ENCODE results near the gene METTL8. TPM values are rescaled to one million over a fixed set of nuclear protein-coding genes. Genes with fewer than 3 reads are reported as not detected.

METTL8 gene
- total and polyA plus RNA-seq, 2 of the 13 experiments (the other 11 are each of a cell fraction or from before 2014, with no cell fraction given) = 18.6 to 68.2 TPM

DNA sequence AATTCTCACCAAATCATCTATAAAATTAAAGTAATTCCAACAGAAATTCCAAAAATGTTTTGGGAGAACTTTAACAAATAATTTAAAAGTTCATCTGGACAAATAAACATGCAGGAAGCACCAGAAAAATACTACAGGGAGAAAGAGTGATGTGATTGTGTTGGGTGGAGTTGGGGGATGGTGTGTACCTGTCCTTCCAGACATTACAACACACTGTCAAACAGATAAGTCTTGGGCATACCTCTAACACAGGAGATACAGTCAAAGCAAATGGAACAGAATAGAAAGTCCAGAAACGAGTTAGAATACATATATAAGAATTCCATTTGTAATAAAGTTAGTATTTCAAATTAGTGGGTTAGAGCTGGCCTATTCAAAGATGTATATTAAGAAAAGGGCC is 22.6 kb downstream of the METTL8 start:
- no peaks in the 10 kb centered on the region for H3K27me3 ChIP-seq (ENCODE audit: control insufficient read depth in 1 of 2, insufficient read depth in 2 of 2, low read length in 2 of 2)
- peaks cover 5% of the 10 kb centered on the region; the same call in 1 of the 2 replicates for H4K20me1 ChIP-seq (ENCODE audit: insufficient read depth, low read length)
- intact Hi-C loops (cut with micrococcal nuclease; ENCODE audit: unreplicated experiment) = loop anchor here (10.0 kb wide), 3 partner anchors 146 to 356 kb away; no protein-coding TSS in a partner anchor
- H3K9me3 ChIP-seq (ENCODE audit: low read length) = no peaks in the 10 kb centered on the region
- CTCF ChIA-PET (ENCODE audit: low intra/inter-chr PET ratio, low total read pairs) = no interaction called here
- H3K9ac ChIP-seq (ENCODE audit: insufficient read depth, low read depth, low read length) = no peak overlapping the region
- no peak overlapping the region for H2AFZ ChIP-seq (ENCODE audit: low read length)
- POLR2A ChIA-PET = interaction anchor here (0.7 kb wide), 1 partner anchor 437 kb away, joined by 3 read pairs; no protein-coding TSS in a partner anchor
- BruUV-seq (replicated peaks) = no TSS peak
- H3K79me2 ChIP-seq (ENCODE audit: insufficient read depth, low read length) = peaks cover 54% of the 10 kb centered on the region
- H3K4me2 ChIP-seq (ENCODE audit: low read depth, low read length) = no peak overlapping the region
- 30% methylated on average over 1 of the region's 1 CpG for WGBS (ENCODE audit: low lambda C conversion rate)
- H3K27ac ChIP-seq (ENCODE audit: extremely low read length, insufficient read depth, low read length) = no peak overlapping the region
- in situ Hi-C loops (cut with HindIII; ENCODE audit: extremely low pct_ligation_motif_present, low pct_unique_long_range_greater_than_20kb) = no loop called here
- no peak for TF ChIP-seq ZNF773 (CRISPR knock-in tag; IDR thresholded peaks at IDR 0.05; ENCODE audit: borderline replicate concordance)
- TF ChIP-seq, protein P1, sequence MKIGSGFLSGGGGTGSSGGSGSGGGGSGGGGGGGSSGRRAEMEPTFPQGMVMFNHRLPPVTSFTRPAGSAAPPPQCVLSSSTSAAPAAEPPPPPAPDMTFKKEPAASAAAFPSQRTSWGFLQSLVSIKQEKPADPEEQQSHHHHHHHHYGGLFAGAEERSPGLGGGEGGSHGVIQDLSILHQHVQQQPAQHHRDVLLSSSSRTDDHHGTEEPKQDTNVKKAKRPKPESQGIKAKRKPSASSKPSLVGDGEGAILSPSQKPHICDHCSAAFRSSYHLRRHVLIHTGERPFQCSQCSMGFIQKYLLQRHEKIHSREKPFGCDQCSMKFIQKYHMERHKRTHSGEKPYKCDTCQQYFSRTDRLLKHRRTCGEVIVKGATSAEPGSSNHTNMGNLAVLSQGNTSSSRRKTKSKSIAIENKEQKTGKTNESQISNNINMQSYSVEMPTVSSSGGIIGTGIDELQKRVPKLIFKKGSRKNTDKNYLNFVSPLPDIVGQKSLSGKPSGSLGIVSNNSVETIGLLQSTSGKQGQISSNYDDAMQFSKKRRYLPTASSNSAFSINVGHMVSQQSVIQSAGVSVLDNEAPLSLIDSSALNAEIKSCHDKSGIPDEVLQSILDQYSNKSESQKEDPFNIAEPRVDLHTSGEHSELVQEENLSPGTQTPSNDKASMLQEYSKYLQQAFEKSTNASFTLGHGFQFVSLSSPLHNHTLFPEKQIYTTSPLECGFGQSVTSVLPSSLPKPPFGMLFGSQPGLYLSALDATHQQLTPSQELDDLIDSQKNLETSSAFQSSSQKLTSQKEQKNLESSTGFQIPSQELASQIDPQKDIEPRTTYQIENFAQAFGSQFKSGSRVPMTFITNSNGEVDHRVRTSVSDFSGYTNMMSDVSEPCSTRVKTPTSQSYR (CRISPR knock-in tag; IDR thresholded peaks at IDR 0.05; ENCODE audit: borderline replicate concordance) = peak; percentile 64; the same call in 1 of the 2 replicates
- TF ChIP-seq SOX5 (CRISPR knock-in tag; IDR thresholded peaks at IDR 0.05; ENCODE audit: borderline replicate concordance) = no peak
- H3K4me1 ChIP-seq (ENCODE audit: insufficient read depth, low read length) = peaks cover 8% of the 10 kb centered on the region
- DNase-seq (ENCODE audit: low spot score) = no peak
- ATAC-seq = no peak
- no peak overlapping the region for H3K4me3 ChIP-seq (replicated peaks in 1 of 3; ENCODE audit: insufficient read depth in 1 of 3, low read depth in 2 of 3, low read length in 3 of 3)
- H3K36me3 ChIP-seq (replicated peaks in 1 of 2; ENCODE audit: control insufficient read depth in 1 of 2, insufficient read depth in 2 of 2, low read length in 2 of 2) = no peaks in the 10 kb centered on the region; a peak in 3 of 5 replicates
- no peak for FAIRE-seq

DNA sequence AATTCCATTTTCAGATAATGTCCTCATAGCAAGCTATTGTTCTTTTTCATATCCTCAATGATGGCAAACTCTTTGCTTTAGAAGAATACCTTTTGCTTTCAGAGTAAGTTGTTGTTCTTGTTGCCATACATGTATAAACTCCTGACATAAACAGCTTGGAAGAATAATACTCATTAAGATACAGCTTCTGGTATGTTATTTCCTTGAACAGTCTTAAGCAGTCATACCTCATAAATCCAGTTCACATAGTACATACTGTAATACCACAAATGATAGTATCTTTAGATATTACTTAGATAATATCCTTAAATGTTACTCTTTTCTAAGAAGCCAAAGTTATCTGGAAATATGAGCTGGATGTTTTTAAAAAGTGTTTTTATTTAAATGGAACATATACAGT is 23.2 kb downstream of the METTL8 start:
- Histone ChIP-seq H4K20me1 (ENCODE audit: insufficient read depth, low read length) (peaks cover 1% of the 10 kb centered on the region; the same call in 1 of the 2 replicates), H3K4me1 (ENCODE audit: insufficient read depth, low read length) (peaks cover 2% of the 10 kb centered on the region), H3K27me3 (ENCODE audit: control insufficient read depth in 1 of 2, insufficient read depth in 2 of 2, low read length in 2 of 2) (no peaks in the 10 kb centered on the region), H3K9ac (ENCODE audit: insufficient read depth, low read depth, low read length) (no peak overlapping the region), H3K4me3 (replicated peaks in 1 of 3; ENCODE audit: insufficient read depth in 1 of 3, low read depth in 2 of 3, low read length in 3 of 3) (no peak overlapping the region), H3K9me3 (ENCODE audit: low read length) (no peaks in the 10 kb centered on the region), H3K36me3 (replicated peaks in 1 of 2; ENCODE audit: control insufficient read depth in 1 of 2, insufficient read depth in 2 of 2, low read length in 2 of 2) (no peaks in the 10 kb centered on the region; a peak in 3 of 5 replicates), H3K27ac (ENCODE audit: extremely low read length, insufficient read depth, low read length) (no peak overlapping the region), H3K4me2 (ENCODE audit: low read depth, low read length) (no peak overlapping the region), H2AFZ (ENCODE audit: low read length) (no peak overlapping the region), H3K79me2 (ENCODE audit: insufficient read depth, low read length) (peaks cover 54% of the 10 kb centered on the region)
- FAIRE-seq (no peak), DNase-seq (ENCODE audit: low spot score) (no peak), ATAC-seq (no peak)
- TF ChIP-seq RBFOX2 (IDR thresholded peaks at IDR 0.05; ENCODE audit: low read depth, low read length) (no peak), NONO (IDR thresholded peaks at IDR 0.05) (no peak), NONO (CRISPR knock-in tag; conservative IDR thresholded peaks at IDR 0.05) (no peak), HES4 (CRISPR knock-in tag; IDR thresholded peaks at IDR 0.05; ENCODE audit: borderline replicate concordance) (no peak), GABPB1 (CRISPR knock-in tag; IDR thresholded peaks at IDR 0.05) (no peak), FOSL1 (CRISPR knock-in tag; IDR thresholded peaks at IDR 0.05; ENCODE audit: borderline replicate concordance) (no peak), ZBTB7A (CRISPR knock-in tag; IDR thresholded peaks at IDR 0.05) (no peak), NFRKB (IDR thresholded peaks at IDR 0.05) (no peak), TAF1 (CRISPR knock-in tag; IDR thresholded peaks at IDR 0.05) (no peak)
- TF ChIP-seq, protein P2, sequence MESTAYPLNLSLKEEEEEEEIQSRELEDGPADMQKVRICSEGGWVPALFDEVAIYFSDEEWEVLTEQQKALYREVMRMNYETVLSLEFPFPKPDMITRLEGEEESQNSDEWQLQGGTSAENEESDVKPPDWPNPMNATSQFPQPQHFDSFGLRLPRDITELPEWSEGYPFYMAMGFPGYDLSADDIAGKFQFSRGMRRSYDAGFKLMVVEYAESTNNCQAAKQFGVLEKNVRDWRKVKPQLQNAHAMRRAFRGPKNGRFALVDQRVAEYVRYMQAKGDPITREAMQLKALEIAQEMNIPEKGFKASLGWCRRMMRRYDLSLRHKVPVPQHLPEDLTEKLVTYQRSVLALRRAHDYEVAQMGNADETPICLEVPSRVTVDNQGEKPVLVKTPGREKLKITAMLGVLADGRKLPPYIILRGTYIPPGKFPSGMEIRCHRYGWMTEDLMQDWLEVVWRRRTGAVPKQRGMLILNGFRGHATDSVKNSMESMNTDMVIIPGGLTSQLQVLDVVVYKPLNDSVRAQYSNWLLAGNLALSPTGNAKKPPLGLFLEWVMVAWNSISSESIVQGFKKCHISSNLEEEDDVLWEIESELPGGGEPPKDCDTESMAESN (CRISPR knock-in tag; conservative IDR thresholded peaks at IDR 0.05) = no peak
- intact Hi-C loops (cut with micrococcal nuclease; ENCODE audit: unreplicated experiment) (loop anchor here (10.0 kb wide), 3 partner anchors 146 to 356 kb away; no protein-coding TSS in a partner anchor), in situ Hi-C loops (cut with HindIII; ENCODE audit: extremely low pct_ligation_motif_present, low pct_unique_long_range_greater_than_20kb) (no loop called here)
- ChIA-PET POLR2A (interaction anchor here (0.7 kb wide), 1 partner anchor 436 kb away, joined by 3 read pairs; no protein-coding TSS in a partner anchor), CTCF (ENCODE audit: low intra/inter-chr PET ratio, low total read pairs) (no interaction called here)
- no TSS peak for BruUV-seq (replicated peaks)

Measured in HepG2 (cell line).